ENCODE data around the gene POLR2F.
A peak's percentile ranks its signal among the peaks of the same experiment; 100 is the strongest.

The POLR2F gene

GRCh38 chr22:37982938-37983859, 29.7 kb downstream of the POLR2F start:
- no peak for DNase-seq

GRCh38 chr22:37983860-37984791, 30.6 kb downstream of the POLR2F start, which contains the start of gene SOX10:
SOX10 (minus strand) TSS chr22:37984555; CDS start chr22:37983784, 771 bp downstream.
- DNase-seq, result no peak

DNA sequence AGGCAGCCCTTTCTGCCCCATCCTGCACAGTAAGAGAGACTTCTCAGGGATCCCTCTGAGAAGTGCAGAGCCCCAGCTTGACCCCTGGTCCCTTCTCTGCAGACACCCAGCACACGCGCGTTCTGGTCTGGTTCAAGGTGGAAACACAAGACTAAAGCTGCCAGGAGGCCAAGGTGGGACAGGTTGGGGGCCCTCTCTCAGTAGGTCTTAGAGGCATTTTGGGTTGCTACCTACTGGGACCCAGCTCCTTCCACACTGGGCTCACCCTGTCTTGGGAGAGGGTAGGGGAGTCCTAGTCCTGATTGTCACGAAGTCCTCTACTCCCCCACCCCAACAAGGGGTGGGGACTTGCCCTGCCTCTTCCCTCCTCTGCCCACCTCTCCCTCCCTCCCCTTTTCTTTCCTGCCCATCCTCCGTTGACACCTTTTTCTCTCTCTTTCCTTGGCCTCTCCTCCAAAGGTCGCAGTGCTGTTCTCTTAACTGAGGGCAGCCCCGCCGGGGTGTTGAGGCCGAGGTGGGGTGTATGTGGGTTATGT, 31.6 kb downstream of the POLR2F start:
- DNase-seq, result no peak

DNA sequence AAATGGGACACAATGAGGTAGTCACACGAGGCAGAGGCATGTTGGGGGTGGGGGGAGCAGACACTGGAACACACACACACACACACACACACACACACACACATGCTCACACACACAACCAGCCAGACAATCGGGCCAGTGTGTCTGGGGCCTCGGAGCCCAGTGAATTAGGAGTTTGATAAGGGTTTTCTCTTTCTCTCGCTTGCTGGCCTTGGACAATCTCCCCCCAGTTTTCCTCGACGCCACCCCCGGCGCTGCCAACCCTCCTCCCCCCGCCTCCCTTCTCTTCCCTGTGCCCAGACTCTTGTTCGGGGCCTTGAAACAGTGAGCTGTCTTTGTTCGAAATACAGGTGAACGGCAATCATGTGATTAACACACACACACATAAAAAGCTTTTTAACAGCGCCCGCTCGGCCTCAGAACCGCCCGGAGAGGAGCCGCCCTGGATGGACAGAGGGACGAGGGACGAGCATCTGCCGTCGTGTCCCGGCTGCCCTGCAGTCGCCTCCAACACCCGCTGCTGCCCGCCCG, 32.3 kb downstream of the POLR2F start:
- DNase-seq, result no peak

DNA sequence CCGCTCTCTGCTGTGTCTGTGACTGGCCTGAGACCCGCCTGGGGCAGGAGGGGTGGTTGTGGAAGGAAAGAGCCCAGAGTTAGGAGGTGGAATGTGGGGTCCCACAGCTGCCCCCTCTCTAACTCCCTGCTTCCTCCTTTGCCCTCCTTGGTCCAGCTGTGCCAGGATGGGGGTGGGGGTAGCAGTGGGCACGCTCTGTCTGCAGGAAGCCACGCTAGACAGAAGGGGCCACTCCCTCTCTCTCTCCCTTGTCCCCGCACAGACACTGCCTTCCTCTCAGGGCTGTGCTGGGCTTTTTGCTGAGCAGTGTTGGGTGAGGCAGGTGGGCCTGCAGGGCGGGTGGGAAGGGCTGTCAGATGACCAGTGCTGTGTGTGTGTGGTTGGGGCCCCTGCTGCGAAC, 32.9 kb downstream of the POLR2F start:
- no peak for DNase-seq

DNA sequence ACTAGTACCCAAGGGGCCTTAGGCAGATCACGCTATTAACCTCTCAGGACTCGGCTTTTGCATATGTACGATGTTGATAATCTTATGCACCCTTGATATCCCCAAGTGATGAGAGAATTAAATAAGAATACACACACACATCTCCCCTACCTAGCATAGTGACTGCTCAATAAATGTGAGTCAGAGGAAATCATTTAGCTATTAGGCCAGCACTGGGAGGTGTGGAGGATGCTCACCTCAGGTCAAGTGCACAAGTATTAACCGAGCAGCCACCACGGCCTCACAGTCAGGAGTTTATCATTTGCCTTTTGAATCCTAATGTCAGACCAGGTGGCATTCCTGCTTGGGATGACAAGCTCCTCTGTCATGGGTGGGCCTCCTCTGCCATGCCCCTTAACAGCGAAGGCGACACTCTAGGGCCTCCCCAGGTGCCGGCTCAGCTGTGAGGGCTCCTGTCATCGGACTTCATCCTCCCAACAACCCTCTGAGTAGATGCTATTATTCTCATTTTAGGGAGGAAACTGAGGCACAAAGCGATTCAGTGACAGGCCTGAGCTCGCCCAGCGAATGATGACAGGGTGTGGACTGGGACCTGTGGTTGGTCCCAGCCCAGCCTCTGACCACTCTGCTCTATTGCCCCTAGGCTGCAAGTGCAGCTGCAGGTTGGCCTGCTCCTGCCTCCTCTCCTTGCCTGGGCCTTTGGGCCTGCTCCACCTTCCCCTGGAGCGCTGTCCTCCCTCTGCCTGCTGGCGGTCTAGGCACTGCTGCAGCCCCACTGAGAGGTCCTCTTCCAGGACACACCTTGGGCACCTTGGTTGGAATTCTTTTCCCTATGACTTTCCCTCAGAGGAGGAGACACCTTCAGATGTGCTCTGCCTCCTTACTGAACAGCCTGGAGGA, 35.9 kb downstream of the POLR2F start:
- no peak for DNase-seq

GRCh38 chr22:37990301-37990700, 36.8 kb downstream of the POLR2F start:
- DNase-seq, result no peak

DNA sequence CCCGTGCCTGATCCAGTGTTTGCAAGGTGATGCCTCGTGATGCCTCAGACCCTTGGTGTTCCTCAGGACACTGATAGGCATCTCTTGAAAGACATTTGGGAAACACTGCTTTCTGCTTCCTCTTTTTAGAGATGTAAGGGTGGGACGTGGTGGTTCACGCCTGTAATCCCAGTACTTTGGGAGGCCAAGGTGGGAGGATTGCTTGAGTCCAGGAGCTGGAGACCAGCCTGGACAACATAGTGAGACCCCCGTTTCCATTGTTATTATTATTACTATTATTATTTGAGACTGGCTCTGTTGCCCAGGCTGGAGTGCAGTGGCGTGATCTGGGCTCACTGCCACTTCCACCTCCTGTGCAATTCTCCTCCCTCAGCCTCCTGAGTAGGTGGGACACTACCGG, 37.4 kb downstream of the POLR2F start:
- DNase-seq, result no peak

DNA sequence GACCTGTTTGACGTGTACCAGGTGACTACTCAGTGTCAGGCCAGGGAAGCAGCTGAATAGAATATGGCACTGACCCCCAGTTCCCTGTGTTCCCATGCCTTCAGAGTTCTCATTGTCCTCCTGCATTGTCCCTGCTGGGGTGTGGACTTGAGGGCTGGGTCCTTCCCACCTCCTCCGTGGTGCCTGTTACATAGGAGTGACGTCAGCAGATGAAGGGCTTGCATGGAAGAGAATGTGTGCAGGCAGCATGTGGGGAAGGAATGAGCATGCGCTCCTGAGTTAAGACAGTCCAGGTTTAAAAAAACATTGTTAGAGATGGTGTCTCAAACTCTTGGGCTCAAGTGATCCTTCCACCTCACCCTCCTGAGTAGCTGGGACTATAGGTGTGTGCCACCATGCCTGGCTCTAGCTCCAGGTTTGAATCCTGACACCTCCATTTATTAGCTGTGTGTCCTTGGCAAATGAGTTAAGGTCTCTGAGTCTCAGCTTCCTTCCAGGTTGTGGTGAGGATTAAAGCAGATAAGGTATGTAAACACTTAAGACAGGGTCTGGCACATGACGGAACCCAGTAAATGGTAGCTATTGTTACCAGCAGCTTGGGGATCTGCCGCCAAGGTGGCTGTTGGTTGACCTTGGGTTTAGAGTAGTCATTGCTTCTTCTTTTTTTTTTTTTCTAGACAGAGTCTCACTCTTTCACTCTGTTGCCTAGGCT, 38.4 kb downstream of the POLR2F start:
- no peak for DNase-seq

- no peak for DNase-seq
These were observed 40.5 kb downstream of the POLR2F start for GRCh38 chr22:37994049-37994448.

GRCh38 chr22:37994982-37995381, 41.5 kb downstream of the POLR2F start:
- no peak for DNase-seq

GRCh38 chr22:37995460-37995859, 42.0 kb downstream of the POLR2F start:
- no peak for DNase-seq

DNA sequence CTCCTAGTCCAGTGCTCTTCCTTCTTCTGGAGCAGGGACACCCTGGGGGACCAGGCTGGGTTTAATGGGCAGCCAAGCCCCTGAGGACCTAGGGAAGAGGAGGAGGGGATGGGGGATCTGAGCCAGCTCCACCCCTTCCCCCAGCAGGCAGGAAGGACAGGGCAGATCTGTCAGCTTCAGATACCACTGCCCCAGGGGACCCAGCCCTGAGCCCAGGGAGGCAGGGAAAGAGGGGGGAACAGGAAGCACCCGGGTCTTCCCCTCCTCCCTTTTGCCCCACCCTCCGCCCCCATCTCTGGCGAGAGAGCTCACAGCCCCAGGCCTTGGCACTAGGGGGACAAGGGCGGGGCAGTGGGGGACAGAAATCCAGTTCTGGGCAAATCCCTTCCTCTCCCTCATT, 42.6 kb downstream of the POLR2F start:
- no peak for DNase-seq

GRCh38 chr22:37996515-37997246, 43.2 kb downstream of the POLR2F start:
- no peak for DNase-seq

GRCh38 chr22:37998543-37998942, 45.0 kb downstream of the POLR2F start:
- no peak for DNase-seq

DNA sequence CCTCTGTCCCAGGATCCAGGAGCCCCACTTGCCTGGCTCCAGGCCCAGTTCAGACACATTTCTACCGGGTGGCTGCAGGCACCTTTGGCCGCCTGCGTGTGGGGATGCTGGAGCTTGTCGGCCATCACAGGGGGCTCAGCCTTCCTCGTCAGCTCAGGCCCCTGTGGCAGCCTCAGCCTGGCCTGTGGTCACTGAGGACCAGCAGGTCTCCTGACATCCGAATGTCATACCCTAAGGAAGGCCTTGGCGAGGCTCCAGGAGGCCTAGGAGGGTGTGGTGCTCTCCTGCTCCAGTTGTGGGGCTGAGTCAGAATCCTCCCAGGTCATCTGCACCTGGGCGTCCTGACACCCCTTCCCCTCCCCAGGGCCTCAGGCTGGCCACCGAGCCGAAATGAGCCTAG, 45.7 kb downstream of the POLR2F start:
- no peak for DNase-seq

DNA sequence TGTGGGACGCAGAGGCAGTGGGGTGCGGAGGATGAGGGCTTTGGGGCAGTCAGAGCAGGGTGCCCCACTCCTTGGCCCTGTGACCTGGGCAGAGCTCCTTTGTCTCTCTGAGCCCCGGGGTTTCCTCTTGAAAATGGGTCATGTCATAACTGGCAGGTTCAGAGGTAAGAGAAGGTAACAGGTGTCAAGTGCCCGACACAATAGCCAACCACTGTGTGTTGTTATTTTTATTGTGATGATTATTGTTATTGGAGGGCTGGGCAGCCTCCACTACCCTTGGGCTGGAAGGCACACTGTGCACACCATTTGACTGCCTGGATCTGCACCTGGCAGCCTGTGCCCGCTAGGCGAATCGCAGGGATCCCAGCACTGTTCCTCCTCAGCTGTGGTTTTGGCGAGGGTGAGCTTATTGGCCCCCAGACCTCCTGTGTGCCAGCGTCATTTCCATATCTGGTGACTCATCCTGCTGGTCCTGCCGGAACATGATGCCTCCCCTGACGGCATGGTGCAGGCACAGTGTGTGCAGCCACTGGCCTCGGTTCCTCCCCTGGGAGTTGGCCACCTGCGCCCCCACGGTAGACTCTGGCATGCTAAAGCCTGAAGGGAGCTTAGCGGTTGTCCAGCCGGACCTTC, 46.3 kb downstream of the POLR2F start:
- DNase-seq, result peak; percentile 51

GRCh38 chr22:38005943-38006342, 52.4 kb downstream of the POLR2F start:
- no peak for DNase-seq

- DNase-seq, result no peak
These were observed 53.4 kb downstream of the POLR2F start for GRCh38 chr22:38006906-38007305.
